ENCODE results near the gene SLC26A3. TPM values are rescaled to one million over a fixed set of nuclear protein-coding genes. Genes with fewer than 3 reads are reported as not detected.

SLC26A3 gene
- total and polyA plus RNA-seq, 12 donors, result 0.03 to 0.50 (median 0.43) TPM; not detected in 8

DNA sequence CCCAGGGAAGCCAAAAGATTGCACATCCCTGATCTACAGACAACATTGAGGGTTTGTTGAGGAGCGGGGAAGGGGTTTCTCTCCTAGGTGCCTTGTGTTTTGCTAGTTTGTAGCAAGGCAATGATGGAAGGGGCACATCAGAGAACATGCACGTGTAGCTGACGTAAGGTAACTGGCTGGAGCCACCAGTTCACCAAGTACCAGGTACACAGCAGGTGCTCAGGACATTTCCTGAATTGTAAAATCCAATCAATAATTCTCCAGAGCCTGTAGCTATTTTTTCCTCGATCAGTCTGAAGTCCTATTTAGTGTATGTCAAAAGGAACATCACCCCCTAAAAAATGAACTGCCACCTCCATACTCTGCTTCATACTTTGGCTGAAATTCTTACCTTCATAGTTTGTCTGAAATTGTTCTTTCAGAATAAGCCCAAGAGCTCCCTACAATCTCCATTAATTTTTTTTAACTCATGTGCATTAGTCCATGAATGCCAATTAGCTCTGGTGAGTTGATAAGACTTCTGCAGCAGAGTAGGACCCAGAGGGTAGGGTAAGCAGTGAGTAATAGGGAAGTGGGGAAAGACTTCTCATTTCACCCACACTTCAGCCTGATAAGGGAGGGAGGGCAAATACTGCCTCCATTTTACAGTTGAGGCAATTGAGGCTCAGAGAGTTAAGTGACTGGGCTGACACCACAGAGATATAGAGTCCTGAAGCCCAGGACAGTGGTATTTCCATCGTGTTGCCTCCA is 36.0 kb upstream of the SLC26A3 start:
- no peak for DNase-seq
- TF ChIP-seq, protein P1, sequence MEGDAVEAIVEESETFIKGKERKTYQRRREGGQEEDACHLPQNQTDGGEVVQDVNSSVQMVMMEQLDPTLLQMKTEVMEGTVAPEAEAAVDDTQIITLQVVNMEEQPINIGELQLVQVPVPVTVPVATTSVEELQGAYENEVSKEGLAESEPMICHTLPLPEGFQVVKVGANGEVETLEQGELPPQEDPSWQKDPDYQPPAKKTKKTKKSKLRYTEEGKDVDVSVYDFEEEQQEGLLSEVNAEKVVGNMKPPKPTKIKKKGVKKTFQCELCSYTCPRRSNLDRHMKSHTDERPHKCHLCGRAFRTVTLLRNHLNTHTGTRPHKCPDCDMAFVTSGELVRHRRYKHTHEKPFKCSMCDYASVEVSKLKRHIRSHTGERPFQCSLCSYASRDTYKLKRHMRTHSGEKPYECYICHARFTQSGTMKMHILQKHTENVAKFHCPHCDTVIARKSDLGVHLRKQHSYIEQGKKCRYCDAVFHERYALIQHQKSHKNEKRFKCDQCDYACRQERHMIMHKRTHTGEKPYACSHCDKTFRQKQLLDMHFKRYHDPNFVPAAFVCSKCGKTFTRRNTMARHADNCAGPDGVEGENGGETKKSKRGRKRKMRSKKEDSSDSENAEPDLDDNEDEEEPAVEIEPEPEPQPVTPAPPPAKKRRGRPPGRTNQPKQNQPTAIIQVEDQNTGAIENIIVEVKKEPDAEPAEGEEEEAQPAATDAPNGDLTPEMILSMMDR (IDR thresholded peaks at IDR 0.05), result no peak
- TF ChIP-seq POLR2A (IDR thresholded peaks at IDR 0.05), result no peak
- no peaks in the 10 kb centered on the region for H3K9me3 ChIP-seq (replicated peaks in 1 of 3)
- H3K4me3 ChIP-seq, result no peak overlapping the region
- H3K27me3 ChIP-seq, result peaks cover 14% of the 10 kb centered on the region
- intact Hi-C loops (cut with DNase I), result loop anchor here in 1 of 2 donors (10.0 kb wide), 1 partner anchor 74 kb away; no protein-coding TSS in a partner anchor
- peaks cover 0 to 9% of the 10 kb centered on the region in 2 donors for H3K4me1 ChIP-seq (replicated peaks in 1 of 2)
- 83 to 88% (median 86%) methylated on average over 5 of the region's 5 CpGs for WGBS, 4 donors
- no peaks in the 10 kb centered on the region for H3K36me3 ChIP-seq (replicated peaks in 1 of 2)
- no peak overlapping the region for H3K27ac ChIP-seq

DNA sequence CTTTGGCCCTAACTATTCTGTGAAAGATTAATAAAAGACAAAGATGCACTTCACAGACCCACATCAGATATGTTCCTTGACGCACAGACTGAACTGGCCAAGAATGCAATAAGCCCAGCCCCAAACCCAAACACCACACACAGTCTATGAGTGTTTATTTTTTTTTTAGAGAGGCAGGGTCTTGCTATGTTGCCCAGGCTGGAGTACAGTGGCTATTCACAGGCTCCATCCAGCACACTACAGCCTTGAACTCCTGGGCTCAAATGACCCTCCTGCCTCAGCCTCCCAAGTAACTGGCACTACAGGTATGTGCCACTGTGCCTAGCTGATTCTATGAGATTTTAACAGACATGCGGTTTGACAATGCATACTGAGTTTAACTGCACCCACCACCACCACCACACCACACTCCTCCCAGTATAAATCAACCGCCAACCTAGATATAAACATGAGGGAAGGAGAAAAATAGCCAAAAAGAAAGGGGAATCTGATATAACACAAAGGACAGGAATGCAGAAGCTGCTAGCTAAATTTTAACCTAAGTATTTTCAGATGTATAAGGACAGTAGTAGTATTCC is 35.1 kb upstream of the SLC26A3 start:
- WGBS, 4 donors, result 84 to 94% (median 91%) methylated on average over 3 of the region's 3 CpGs
- no peak for DNase-seq
- TF ChIP-seq, protein P1 (IDR thresholded peaks at IDR 0.05), result no peak
- TF ChIP-seq POLR2A (IDR thresholded peaks at IDR 0.05), result no peak
- intact Hi-C loops (cut with DNase I), result loop anchor here in 1 of 2 donors (10.0 kb wide), 1 partner anchor 73 kb away; no protein-coding TSS in a partner anchor
- H3K27me3 ChIP-seq, result peaks cover 14% of the 10 kb centered on the region
- no peak overlapping the region for H3K27ac ChIP-seq
- H3K4me1 ChIP-seq (replicated peaks in 1 of 2), result peaks cover 0 to 9% of the 10 kb centered on the region in 2 donors
- H3K4me3 ChIP-seq, result no peak overlapping the region
- no peaks in the 10 kb centered on the region for H3K9me3 ChIP-seq (replicated peaks in 1 of 3)
- no peaks in the 10 kb centered on the region for H3K36me3 ChIP-seq (replicated peaks in 1 of 2)

DNA sequence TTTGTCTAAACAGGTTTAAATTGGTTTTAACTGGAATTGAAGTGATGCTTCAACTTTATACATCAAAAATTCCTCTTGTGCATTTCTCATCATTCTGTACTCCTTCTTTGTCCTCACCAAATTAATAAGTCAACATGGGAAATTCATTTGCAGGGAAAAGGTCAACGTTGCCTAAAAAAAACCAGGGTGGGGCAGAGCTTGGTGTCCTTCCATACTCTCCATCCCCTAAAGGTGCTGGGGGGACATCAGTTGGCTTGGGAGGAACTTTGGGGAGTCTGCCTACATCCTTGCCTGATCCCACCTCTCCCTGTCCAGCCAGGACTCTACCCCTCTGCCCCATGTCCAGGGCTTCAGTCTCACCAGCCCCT is 34.1 kb upstream of the SLC26A3 start:
- Histone ChIP-seq H3K4me1 (replicated peaks in 1 of 2) (peaks cover 0 to 9% of the 10 kb centered on the region in 2 donors), H3K9me3 (replicated peaks in 1 of 3) (no peaks in the 10 kb centered on the region), H3K4me3 (no peak overlapping the region), H3K27me3 (peaks cover 18% of the 10 kb centered on the region), H3K27ac (no peak overlapping the region), H3K36me3 (replicated peaks in 1 of 2) (no peaks in the 10 kb centered on the region)
- TF ChIP-seq POLR2A (IDR thresholded peaks at IDR 0.05), result no peak
- TF ChIP-seq, protein P1 (IDR thresholded peaks at IDR 0.05), result no peak
- WGBS, 4 donors, result 48 to 78% (median 75%) methylated on average over 1 of the region's 1 CpG
- DNase-seq, result no peak
- intact Hi-C loops (cut with DNase I), result loop anchor here in 1 of 2 donors (10.0 kb wide), 1 partner anchor 72 kb away; no protein-coding TSS in a partner anchor

Data from adrenal gland (tissue), 12 donors.